ENCODE data around the gene GRAMD1A. TPM values are rescaled to one million over a fixed set of nuclear protein-coding genes. Genes with fewer than 3 reads are reported as not detected.
"Not testable (repeated sequence)": the region's sequence is repeated elsewhere in the genome, so short reads cannot be mapped to it uniquely, and the experiment has no call there.

The GRAMD1A gene
- total RNA-seq, 1 experiment from 2014 or later = 32.8 TPM

GRCh38 chr19:35004517-35005255, 4.6 kb downstream of the GRAMD1A start:
- no peak for DNase-seq
- no peak overlapping the region for H3K4me3 ChIP-seq (ENCODE audit: low read length)
- H3K4me2 ChIP-seq (ENCODE audit: low read length) = no peak overlapping the region
- BruUV-seq (replicated peaks) = no TSS peak
- no peaks in the 10 kb centered on the region for H3K9me2 ChIP-seq (replicated peaks; ENCODE audit: low read length)
- H3K79me2 ChIP-seq (ENCODE audit: low read length) = peaks cover 44% of the 10 kb centered on the region
- CTCF ChIA-PET = no interaction called here
- H3K9me3 ChIP-seq (ENCODE audit: low read length) = no peaks in the 10 kb centered on the region
- no peak for ATAC-seq
- no peaks in the 10 kb centered on the region for H3K36me3 ChIP-seq (ENCODE audit: low read depth, low read length)
- no peaks in the 10 kb centered on the region for H3K27me3 ChIP-seq (ENCODE audit: low read length)
- H3F3A ChIP-seq (ENCODE audit: low read length, unreplicated experiment) = no peaks in the 10 kb centered on the region
- peaks cover 8% of the 10 kb centered on the region; the same call in 1 of the 2 replicates for H4K20me1 ChIP-seq (ENCODE audit: low read length)
- POLR2A ChIA-PET (ENCODE audit: unreplicated experiment) = no interaction called here
- intact Hi-C loops (cut with micrococcal nuclease) = no loop called here
- no peak overlapping the region for H3K27ac ChIP-seq (ENCODE audit: low read length)
- no peak overlapping the region for H3K9ac ChIP-seq (ENCODE audit: low read length)
- no peak overlapping the region for H2AFZ ChIP-seq (ENCODE audit: low read length)
- TF ChIP-seq EZH2phosphoT487 (IDR thresholded peaks at IDR 0.05; ENCODE audit: borderline replicate concordance, low read length) (no peak), CTCF (conservative IDR thresholded peaks at IDR 0.05; ENCODE audit: low read depth, low read length) (no peak), EZH2 (IDR thresholded peaks at IDR 0.05; ENCODE audit: low read length, unreplicated experiment) (no peak)
- H3K4me1 ChIP-seq (ENCODE audit: insufficient read depth, low read length) = peaks cover 23% of the 10 kb centered on the region

- CTCF ChIA-PET = no interaction called here
- Histone ChIP-seq H3K9me3 (ENCODE audit: low read length) (no peaks in the 10 kb centered on the region), H3K36me3 (ENCODE audit: low read depth, low read length) (no peaks in the 10 kb centered on the region), H4K20me1 (ENCODE audit: low read length) (peaks cover 8% of the 10 kb centered on the region; the same call in 1 of the 2 replicates), H3K9ac (ENCODE audit: low read length) (peak overlapping the region; percentile 25; the same call in 1 of the 2 replicates), H3K4me2 (ENCODE audit: low read length) (peak overlapping the region; percentile 75), H3F3A (ENCODE audit: low read length, unreplicated experiment) (no peaks in the 10 kb centered on the region), H2AFZ (ENCODE audit: low read length) (no peak overlapping the region), H3K9me2 (replicated peaks; ENCODE audit: low read length) (no peaks in the 10 kb centered on the region), H3K4me1 (ENCODE audit: insufficient read depth, low read length) (peaks cover 21% of the 10 kb centered on the region), H3K79me2 (ENCODE audit: low read length) (peaks cover 41% of the 10 kb centered on the region), H3K27ac (ENCODE audit: low read length) (peak overlapping the region; percentile 77), H3K27me3 (ENCODE audit: low read length) (no peaks in the 10 kb centered on the region), H3K4me3 (ENCODE audit: low read length) (peak overlapping the region; percentile 30; the same call in 1 of the 2 replicates)
- intact Hi-C loops (cut with micrococcal nuclease) = no loop called here
- no peak for TF ChIP-seq EZH2phosphoT487 (IDR thresholded peaks at IDR 0.05; ENCODE audit: borderline replicate concordance, low read length)
- TF ChIP-seq CTCF (conservative IDR thresholded peaks at IDR 0.05; ENCODE audit: low read depth, low read length) = no peak
- no peak for TF ChIP-seq EZH2 (IDR thresholded peaks at IDR 0.05; ENCODE audit: low read length, unreplicated experiment)
- no TSS peak for BruUV-seq (replicated peaks)
- DNase-seq (no peak), ATAC-seq (no peak)
- POLR2A ChIA-PET (ENCODE audit: unreplicated experiment) = no interaction called here
These were observed 5.3 kb downstream of the GRAMD1A start for GRCh38 chr19:35005256-35005977.

- H3K27me3 ChIP-seq (ENCODE audit: low read length); BruUV-seq (replicated peaks); POLR2A ChIA-PET (ENCODE audit: unreplicated experiment); H4K20me1 ChIP-seq (ENCODE audit: low read length); CTCF ChIA-PET; ATAC-seq; H3K9me3 ChIP-seq (ENCODE audit: low read length); H3F3A ChIP-seq (ENCODE audit: low read length, unreplicated experiment); H2AFZ ChIP-seq (ENCODE audit: low read length); DNase-seq; H3K36me3 ChIP-seq (ENCODE audit: low read depth, low read length); H3K9me2 ChIP-seq (replicated peaks; ENCODE audit: low read length): not testable (repeated sequence)
- intact Hi-C loops (cut with micrococcal nuclease) = loop anchor here (2.0 kb wide), 1 partner anchor 33 kb away; no protein-coding TSS in a partner anchor
- Histone ChIP-seq H3K4me1 (ENCODE audit: insufficient read depth, low read length) (peaks cover 21% of the 10 kb centered on the region), H3K79me2 (ENCODE audit: low read length) (peaks cover 37% of the 10 kb centered on the region), H3K9ac (ENCODE audit: low read length) (peak overlapping the region; percentile 25; the same call in 1 of the 2 replicates), H3K4me3 (ENCODE audit: low read length) (peak overlapping the region; percentile 30; the same call in 1 of the 2 replicates), H3K27ac (ENCODE audit: low read length) (peak overlapping the region; percentile 77), H3K4me2 (ENCODE audit: low read length) (peak overlapping the region; percentile 75)
These were observed 5.9 kb downstream of the GRAMD1A start for GRCh38 chr19:35006007-35006341.
